HG03354 (cell line): Measurements from ENCODE around the gene GPANK1.

Experiments
- ATAC-seq: cut with Tn5 transposase; IDR thresholded peaks from one replicate; pipeline ENCODE4 v1.9.1; 2021; ENCODE audit warnings: mild to moderate bottlenecking; ENCODE audit not compliant: unreplicated experiment, poor library complexity, severe bottlenecking

The GPANK1 gene

GRCh38 chr6:31663961-31664789 lies 622 bp downstream of the GPANK1 start:
- ATAC-seq = no peak

DNA sequence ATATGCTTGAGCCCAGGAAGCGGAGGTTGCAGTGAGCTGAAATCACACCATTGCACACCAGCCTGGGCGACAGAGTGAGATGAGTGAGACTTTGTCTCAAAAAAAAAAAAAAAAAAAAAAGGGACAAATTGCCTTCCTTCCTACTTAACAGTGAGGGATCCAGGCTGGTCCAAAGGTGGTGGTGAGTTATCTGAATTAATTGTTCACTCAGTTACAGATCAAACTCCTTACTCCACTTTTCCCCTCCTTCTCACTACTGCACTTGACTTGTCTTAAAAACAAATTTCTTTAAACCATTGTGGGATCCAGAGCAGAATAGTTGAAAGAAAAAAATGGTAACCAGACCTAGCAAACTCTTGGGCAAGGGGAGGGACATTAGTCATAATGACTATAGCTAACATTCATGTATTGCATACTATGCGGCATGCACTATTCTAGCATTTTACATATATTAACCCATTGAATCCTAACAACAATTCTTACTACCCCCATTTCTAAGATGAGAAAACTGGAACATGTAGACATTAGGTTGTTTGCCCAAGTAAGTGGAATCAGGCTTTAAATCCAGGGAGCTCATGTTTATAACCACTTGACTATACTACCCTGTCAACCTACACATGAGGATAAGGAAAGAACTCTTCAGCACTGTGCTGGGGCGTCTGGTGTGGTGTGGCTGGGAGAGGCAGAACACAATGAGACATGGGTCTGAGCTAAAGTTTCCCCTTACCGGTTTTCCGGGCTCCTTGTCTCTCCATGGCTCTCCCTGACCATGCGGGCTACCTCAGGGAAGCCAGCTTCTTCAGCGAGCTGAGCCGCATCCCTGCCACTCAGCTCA lies 1.5 kb downstream of the GPANK1 start:
- ATAC-seq = no peak

DNA sequence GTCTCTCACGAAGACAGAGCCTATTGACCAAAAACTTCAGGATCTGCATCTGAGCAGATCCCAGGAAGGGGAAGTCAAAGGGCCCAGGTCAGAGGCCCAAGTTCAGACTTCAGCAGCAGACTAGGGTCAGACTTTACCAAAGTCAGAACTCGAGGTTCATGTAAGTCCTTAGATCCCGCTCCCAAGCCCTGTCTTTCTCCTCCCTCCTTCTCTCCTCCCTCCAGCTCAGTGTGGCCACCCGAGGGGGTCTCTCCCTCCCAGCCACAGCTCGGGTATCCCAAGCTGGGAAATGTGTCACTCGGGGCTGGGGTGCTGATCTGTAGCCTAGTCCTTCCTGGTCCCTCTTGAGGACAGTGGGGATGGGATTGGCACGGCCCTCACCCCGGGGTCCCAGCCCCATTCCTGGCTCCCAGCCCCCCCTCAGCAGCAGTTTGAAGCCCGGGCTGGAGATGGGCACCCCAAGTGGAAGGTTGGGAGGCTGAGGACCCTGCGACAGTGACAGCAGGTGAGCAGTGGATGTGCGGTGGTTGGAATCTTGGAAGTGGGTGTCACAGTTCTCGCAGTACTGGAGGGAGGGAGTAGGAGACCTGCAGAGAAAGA lies 2.6 kb downstream of the GPANK1 start:
- no peak for ATAC-seq

GRCh38 chr6:31661262-31662123 lies 3.3 kb downstream of the GPANK1 start:
- ATAC-seq = no peak

DNA sequence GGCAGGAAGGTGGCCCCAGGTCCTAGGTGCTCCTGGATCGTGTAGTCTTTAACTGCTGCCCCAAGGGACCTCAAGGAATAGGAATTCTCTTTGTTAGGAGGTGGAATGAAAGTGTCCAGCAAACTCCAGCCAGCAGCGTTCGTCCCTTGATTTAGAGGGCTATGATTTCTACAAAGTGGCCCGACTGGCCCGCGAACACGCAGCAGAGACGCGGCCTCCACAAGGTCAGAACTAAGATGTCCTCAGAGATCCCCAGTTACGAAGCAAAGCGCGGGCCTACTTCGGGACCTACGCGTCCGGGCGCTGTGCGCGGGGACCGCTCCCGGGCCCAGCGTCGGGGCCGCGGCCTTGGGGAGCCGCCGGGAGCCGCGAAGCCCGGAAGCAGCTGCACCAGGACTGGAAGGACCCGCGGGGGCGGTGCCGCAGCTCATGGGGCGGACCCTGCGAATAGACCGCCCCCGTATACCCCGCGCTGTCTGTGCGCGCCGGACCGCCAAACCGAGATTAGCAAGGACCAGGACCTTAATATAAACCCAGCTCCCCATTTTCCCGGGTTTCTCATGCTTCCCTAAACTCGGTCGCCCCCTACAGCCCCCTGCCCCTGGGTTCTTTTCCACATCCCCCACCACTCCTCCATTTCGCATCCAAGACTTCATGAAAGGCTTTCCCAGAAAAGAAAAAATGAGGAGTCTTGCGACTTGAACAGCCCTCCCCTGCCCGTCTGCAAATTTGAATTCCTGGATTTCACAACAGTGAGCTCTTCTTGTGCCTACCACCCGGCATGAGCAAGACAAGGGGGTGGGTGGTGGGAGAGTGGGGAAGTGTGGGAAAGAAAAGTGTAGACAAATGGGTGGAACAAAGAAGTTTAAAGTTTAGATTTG lies 4.2 kb downstream of the GPANK1 start, which contains the start of gene C6orf47:
Gene C6orf47 (minus strand): TSS at position 398 of the 881 bp plus-strand sequence. CDS start 831 bp downstream, outside the sequence.
- ATAC-seq = peak; percentile 47

DNA sequence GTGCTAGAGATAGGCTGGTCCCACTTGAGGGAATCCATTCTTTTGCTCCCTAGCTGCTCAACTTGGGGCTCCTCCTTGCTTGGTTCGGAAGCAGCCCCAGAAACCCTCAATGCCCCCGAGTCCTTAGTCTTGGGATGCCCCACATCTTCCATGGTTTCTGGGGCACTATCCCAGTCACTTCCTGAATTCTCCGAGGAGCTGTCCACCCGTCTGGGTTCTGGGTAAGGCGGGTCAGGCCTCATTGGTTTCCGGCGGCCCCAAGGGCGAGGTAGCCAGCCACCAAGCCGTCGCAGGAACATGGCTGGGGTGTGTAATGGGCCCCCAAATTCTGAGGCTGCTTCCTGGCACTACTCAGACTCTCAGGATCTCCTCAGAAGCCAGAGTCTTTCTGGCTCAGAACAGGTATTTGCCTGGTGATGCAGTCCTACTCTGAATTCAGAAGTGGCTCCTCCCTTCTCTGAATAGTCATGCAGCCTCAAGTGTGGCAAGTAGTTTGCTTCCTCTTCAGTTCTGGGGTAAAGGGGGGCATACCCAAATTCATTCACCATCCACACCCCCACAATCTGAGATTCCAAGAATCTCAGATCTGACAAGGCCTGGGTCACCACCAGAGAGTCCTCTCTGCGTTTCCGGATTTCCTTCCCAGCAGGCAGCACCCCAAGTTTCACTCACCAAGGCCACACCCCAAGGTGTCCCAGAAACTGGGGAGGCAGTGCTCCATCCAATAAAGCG lies 5.0 kb downstream of the GPANK1 start:
- no peak for ATAC-seq

DNA sequence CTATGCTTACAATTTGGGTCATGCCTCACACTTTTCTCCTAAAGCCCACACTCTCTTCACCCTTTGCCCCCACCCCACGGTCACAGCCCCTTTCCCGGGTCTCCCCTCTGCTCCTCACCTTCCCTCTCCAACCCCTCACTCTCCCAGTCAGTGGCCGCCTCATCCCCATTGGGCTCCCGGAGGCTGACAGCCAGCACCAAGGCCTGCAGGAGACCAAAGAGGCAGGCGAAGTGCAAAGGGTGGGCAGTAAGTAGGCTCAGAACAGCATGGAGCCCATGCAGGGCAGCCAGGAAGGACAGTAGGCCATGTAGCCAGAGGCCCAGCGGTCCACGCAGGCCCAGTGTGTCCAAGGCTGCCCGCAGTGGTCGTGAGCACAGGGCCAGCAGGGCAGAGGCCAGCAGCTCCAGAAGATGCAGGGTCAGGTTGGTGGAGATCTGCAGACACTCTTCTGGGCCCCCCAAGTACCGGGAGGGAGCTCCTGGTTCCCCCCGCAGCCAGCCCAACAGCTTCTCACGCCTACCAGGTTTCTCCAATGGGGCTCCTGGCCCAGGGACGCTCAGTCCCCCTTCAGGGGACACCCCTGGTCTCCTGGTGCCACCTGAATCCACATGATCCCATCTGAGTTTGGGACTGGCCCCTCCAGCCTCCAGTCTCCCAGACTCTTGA lies 5.7 kb downstream of the GPANK1 start:
- ATAC-seq = no peak

- no peak for ATAC-seq
Observed at GRCh38 chr6:31658158-31658688, 6.6 kb downstream of the GPANK1 start.

DNA sequence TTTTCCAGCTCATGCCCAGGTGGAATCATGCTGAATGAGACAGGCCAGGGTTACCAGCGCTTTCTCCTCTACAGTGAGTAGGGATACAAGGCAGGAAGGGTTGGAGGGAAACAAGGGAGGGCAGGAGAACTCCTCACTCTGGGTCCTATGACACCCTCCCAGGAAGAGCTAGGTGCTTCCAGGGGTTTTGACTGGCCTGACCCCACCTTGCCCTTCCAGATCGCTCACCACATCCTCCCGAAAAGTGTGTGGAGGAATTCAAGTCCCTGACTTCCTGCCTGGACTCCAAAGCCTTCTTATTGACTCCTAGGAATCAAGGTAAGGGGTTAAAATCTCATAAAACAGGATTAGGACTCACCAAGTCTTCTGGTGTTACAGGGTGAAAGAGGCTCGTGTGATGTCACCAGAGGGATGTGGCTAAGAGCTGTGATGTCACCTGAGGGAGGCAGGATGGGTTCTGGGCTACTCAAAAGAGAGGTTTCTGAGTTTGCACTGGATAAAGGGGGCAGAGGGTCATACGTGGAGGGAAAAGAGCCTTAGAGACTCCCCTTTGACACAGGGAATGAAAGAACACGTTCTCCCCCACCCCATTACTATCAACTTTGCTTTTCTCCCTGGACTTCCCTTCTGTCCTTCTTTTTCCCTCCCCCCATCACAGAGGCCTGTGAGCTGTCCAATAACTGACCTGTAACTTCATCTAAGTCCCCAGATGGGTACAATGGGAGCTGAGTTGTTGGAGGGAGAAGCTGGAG lies 7.2 kb downstream of the GPANK1 start:
- ATAC-seq = no peak

DNA sequence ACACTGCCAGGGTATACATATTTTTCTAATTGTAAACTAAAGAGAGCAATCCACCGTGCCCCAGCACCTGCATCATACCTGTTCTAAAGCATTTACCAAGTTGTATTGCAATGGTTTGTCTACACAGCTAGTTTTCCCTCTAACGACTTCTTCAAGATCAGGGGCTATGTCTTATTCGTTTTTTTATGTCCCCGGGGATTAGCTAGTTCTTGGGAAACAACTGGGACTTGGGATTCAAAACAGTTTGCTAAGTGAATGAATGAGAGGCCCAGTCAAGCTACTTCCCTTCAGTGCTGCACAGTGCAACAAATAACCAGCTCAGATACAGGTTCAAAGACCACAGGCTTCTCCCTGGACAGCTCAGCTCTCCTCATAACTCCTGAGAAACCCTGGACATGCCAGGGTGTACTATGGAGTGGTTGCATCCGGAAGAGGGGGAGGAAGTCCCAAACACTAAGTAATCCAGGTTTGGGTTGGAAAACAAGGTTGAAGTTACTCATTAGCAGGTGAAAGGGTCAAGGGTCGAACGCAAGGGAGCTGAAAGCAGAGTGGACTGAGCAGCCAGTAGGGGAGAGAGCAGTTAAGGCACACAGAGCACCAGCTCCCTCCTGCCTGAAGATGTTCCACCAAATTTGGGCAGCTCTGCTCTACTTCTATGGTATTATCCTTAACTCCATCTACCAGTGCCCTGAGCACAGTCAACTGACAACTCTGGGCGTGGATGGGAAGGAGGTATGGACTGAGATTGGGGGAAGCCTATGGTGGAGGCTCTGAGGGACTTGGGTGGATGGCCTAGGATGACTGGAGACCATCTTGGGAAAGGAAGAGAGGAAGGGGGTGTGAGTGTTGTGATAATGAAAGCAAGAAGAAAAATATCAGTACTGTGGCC lies 9.2 kb downstream of the GPANK1 start, which contains the start of gene APOM:
Gene APOM (plus strand): TSS at position 546 of the 889 bp plus-strand sequence. CDS start 73 bp downstream, at position 619.
- ATAC-seq = no peak

- ATAC-seq = no peak
Observed at GRCh38 chr6:31654574-31655348, 10.0 kb downstream of the GPANK1 start.

GRCh38 chr6:31652925-31653724 lies 11.7 kb downstream of the GPANK1 start:
- ATAC-seq = peak; percentile 70

- ATAC-seq = peak; percentile 28
Observed at GRCh38 chr6:31651602-31652191, 13.1 kb downstream of the GPANK1 start.

DNA sequence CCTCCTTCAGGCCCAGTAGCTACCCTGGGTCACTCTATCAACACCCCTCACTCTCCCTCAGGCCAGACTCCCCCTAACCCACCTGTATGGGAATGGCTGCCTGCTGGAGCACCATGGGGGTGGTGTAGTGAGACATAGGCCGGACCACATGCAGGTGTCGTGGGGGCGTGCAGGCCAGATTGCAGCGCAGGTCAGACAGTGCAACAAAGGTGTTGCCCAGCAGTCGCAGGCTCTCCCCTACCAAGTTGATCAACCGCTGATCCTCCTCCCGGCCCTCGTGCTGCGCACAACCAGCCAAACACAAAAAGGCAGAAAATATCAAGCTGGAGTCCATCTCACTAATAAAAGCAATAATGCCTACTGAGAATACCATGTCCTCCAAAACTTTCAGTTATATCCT lies 19.5 kb downstream of the GPANK1 start:
- ATAC-seq = no peak
